Astrocyte of the spinal cord (primary cell): ENCODE data around the gene XPO6.

Experiments used
- DNase-seq: peaks from one replicate; pipeline ENCODE4 v3.0.0; 2011; ENCODE audit warnings: low read depth, low spot score
- H3K4me3 ChIP-seq: 2 replicates; pipeline ENCODE4 v1.5.1; 2011; ENCODE audit warnings: low read depth, mild to moderate bottlenecking, low read length, moderate library complexity
- in situ Hi-C: cut with HindIII; loops from 2 replicates; pipeline ENCODE4 v1.10.0; 2017; ENCODE audit warnings: low sequenced_read_pairs
- TF ChIP-seq, protein P1 (sequence below): IDR thresholded peaks from 2 replicates; pipeline ENCODE4 v1.5.1; 2012; ENCODE audit warnings: low read depth, mild to moderate bottlenecking, low read length, inconsistent platforms

XPO6 gene

GRCh38 chr16:28136751-28137434 is 74.9 kb downstream of the XPO6 start:
- DNase-seq = no peak
- TF ChIP-seq, protein P1, sequence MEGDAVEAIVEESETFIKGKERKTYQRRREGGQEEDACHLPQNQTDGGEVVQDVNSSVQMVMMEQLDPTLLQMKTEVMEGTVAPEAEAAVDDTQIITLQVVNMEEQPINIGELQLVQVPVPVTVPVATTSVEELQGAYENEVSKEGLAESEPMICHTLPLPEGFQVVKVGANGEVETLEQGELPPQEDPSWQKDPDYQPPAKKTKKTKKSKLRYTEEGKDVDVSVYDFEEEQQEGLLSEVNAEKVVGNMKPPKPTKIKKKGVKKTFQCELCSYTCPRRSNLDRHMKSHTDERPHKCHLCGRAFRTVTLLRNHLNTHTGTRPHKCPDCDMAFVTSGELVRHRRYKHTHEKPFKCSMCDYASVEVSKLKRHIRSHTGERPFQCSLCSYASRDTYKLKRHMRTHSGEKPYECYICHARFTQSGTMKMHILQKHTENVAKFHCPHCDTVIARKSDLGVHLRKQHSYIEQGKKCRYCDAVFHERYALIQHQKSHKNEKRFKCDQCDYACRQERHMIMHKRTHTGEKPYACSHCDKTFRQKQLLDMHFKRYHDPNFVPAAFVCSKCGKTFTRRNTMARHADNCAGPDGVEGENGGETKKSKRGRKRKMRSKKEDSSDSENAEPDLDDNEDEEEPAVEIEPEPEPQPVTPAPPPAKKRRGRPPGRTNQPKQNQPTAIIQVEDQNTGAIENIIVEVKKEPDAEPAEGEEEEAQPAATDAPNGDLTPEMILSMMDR = no peak
- in situ Hi-C loops = no loop called here
- no peak overlapping the region for H3K4me3 ChIP-seq

DNA sequence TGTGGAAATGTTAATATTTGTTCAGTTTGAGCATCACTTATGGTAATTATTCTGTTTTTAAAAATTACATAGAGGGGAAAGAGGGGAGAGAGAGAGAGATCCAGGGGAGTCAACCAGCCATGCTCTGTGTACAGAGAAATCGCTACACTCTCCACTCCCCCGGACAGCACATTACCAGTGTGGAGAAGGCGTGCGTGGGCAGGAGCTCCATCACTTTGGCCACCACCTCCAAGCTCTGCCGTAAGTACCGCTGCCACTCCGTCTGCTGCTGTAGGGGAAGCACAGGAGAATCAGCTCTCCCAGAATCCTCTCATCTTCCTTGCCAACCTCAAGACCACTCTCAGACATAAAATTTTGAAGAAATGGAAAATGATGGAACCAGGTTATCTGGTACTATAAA is 78.1 kb downstream of the XPO6 start:
- in situ Hi-C loops = no loop called here

DNA sequence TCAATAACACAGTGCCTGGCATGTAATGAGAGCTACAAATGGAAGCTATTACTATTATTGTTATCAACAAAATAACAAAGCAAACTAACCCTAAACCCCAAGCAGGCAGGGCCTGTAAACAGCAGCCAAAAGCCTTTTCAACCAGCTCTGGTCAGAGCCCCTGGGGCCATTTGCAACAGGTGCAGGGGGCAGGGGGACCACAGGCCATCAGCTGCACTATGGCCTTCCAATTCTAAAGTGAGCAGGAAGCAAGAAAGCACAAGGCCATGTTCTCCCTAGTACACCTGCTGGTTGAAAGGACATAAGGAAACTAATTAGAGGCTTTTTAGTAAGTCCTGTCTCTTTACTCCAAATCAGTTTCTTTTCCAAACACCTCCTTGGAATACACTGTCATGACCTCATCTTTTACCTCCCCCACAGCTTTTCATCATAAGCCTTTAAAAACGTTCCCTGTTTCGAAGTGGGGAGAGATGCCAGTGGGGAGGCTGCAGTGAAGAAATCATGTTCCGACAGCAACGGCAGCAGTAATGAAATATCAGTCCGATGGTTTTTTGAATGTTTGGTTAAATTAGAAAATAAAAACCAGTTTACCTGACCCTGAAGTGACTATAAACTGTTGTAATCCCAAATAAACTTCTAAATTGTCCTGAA is 79.9 kb downstream of the XPO6 start:
- DNase-seq = no peak
- H3K4me3 ChIP-seq = no peak overlapping the region
- TF ChIP-seq, protein P1 = no peak
- in situ Hi-C loops = no loop called here

More for the DNA sequence above, 78.1 kb downstream of the XPO6 start:
- no peak for DNase-seq
- no peak overlapping the region for H3K4me3 ChIP-seq
- TF ChIP-seq, protein P1 = no peak

DNA sequence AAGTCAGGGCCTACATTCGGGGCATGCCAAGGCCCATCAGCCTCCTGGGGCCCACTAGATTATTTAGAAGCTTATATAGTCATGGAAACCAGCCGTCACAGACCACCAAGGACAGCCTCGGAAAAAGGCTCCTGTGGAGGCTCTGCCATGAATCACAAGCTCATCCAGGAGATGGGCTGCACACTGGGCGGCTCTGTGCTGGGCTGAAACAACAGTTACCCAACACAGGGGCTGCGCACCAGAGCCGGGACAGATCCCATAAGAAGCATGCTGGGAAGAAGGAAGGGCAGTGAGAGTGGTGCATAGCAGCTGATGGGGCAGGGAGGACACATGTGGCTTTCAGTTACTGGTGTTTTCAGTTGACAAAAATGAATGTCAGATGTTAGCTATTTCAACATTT is 80.6 kb downstream of the XPO6 start:
- TF ChIP-seq, protein P1 = no peak
- in situ Hi-C loops = no loop called here
- DNase-seq = peak; percentile 15
- H3K4me3 ChIP-seq = no peak overlapping the region

- no peak overlapping the region for H3K4me3 ChIP-seq
- in situ Hi-C loops = no loop called here
- DNase-seq = peak; percentile 12
- TF ChIP-seq, protein P1 = no peak
Measured at GRCh38 chr16:28130099-28131088, 81.4 kb downstream of the XPO6 start.
